C4-2B (cell line): ENCODE measurements around the gene RILP.

Experiments used
- CTCF ChIP-seq: fragments of 450-650 bp; conservative IDR thresholded peaks from 2 replicates; pipeline ENCODE4 v1.5.1; 2017; ENCODE audit warnings: mild to moderate bottlenecking
- ZFX ChIP-seq: fragments of 450-650 bp; IDR thresholded peaks from 2 replicates; pipeline ENCODE4 v1.6.1; 2017

- TF ChIP-seq CTCF (no peak), ZFX (no peak)
These were observed at the start of gene RILP for GRCh38 chr17:1649844-1650501.
